GM23248 (cell line): ENCODE measurements around the gene NCAN. TPM values are rescaled to one million over a fixed set of nuclear protein-coding genes. Genes with fewer than 3 reads are reported as not detected.

Experiments used
- DNase-seq: peaks from one replicate; pipeline ENCODE4 v3.0.0-alpha.2; 2015
- H2AFZ ChIP-seq: fragments of 200-600 bp; sonication (generic); 2 replicates; pipeline ENCODE4 v1.6.1; 2016; ENCODE audit warnings: antibody characterized with exemption
- H3F3A ChIP-seq: fragments of 200-600 bp; sonication (generic); 2 replicates; pipeline ENCODE4 v1.6.1; 2016; ENCODE audit warnings: mild to moderate bottlenecking, antibody characterized with exemption, mixed run types; ENCODE audit not compliant: insufficient read depth
- H3K27ac ChIP-seq: fragments of 200-600 bp; sonication (generic); 2 replicates; pipeline ENCODE4 v1.5.1; 2016; ENCODE audit warnings: mild to moderate bottlenecking
- H3K27me3 ChIP-seq: fragments of 200-600 bp; sonication (generic); replicated peaks from 2 replicates; pipeline ENCODE4 v1.6.1; 2016; ENCODE audit warnings: mild to moderate bottlenecking; ENCODE audit not compliant: insufficient read depth
- H3K36me3 ChIP-seq: fragments of 200-600 bp; sonication (generic); 2 replicates; pipeline ENCODE4 v1.6.1; 2016; ENCODE audit warnings: low read depth, mild to moderate bottlenecking
- H3K4me1 ChIP-seq: fragments of 200-600 bp; sonication (generic); 2 replicates; pipeline ENCODE4 v1.6.1; 2016; ENCODE audit warnings: mild to moderate bottlenecking; ENCODE audit not compliant: insufficient read depth
- H3K4me2 ChIP-seq: fragments of 200-600 bp; sonication (generic); one replicate; pipeline ENCODE4 v1.6.1; 2016; ENCODE audit warnings: mild to moderate bottlenecking; ENCODE audit not compliant: unreplicated experiment
- H3K4me3 ChIP-seq: fragments of 200-600 bp; sonication (generic); 2 replicates; pipeline ENCODE4 v1.5.1; 2016; ENCODE audit warnings: mild to moderate bottlenecking
- H3K79me2 ChIP-seq: fragments of 200-600 bp; sonication (generic); 2 replicates; pipeline ENCODE4 v1.6.1; 2016; ENCODE audit warnings: mild to moderate bottlenecking; ENCODE audit not compliant: insufficient read depth
- H3K9ac ChIP-seq: fragments of 200-600 bp; sonication (generic); 2 replicates; pipeline ENCODE4 v1.6.1; 2016; ENCODE audit warnings: mild to moderate bottlenecking
- H3K9me2 ChIP-seq: fragments of 200-600 bp; sonication (generic); 2 replicates; pipeline ENCODE4 v1.6.1; 2016; ENCODE audit warnings: mixed run types, mild to moderate bottlenecking, moderate library complexity; ENCODE audit not compliant: insufficient read depth
- H3K9me3 ChIP-seq: fragments of 200-600 bp; sonication (generic); one replicate; pipeline ENCODE4 v1.6.1; 2017; ENCODE audit warnings: low read depth
- H4K20me1 ChIP-seq: fragments of 200-600 bp; sonication (generic); 2 replicates; pipeline ENCODE4 v1.6.0; 2016; ENCODE audit not compliant: insufficient read depth
- EZH2 ChIP-seq: fragments of 200-600 bp; sonication (generic); IDR thresholded peaks from 2 replicates; pipeline ENCODE4 v1.6.1; 2018; ENCODE audit warnings: antibody characterized with exemption, mild to moderate bottlenecking; ENCODE audit not compliant: insufficient read depth, poor library complexity, severe bottlenecking
- EZH2phosphoT487 ChIP-seq: fragments of 200-600 bp; sonication (generic); IDR thresholded peaks from 2 replicates; pipeline ENCODE4 v1.6.1; 2018; ENCODE audit warnings: antibody characterized with exemption, moderate library complexity, mild to moderate bottlenecking, low read depth; ENCODE audit not compliant: insufficient read depth
- WGBS, 2 experiments: methylation state at CpG; one replicate each; pipeline ENCODE4 v1.1.6; 2015 to 2017; ENCODE audit warnings: low lambda C conversion rate in 2 of 2, low coverage in 1 of 2; ENCODE audit errors: missing lambda C conversion rate in 2 of 2; 5-methylcytosine and 5-hydroxymethylcytosine counted together
- in situ Hi-C: fragments of 300-500 bp; cut with MboI; formaldehyde crosslinking; loops from 2 replicates; pipeline ENCODE4 v1.15.0; 2020
- polyA plus RNA-seq: library from polyadenylated mRNA; unstranded; fragments of >200 nt; fragmentation: Nextera tagmentation; extraction: Ambion mirVana; gene quantifications from 2 replicates; pipeline ENCODE4 v1.2.1, GENCODE V29; 2016
- total RNA-seq: library from RNA; depleted of rRNA; stranded (reverse); fragments of >200 nt; shearing (Covaris generic); gene quantifications from 2 replicates; pipeline ENCODE4 v1.2.3, GENCODE V29; 2014

NCAN gene
- total and polyA plus RNA-seq, 2 experiments from 2014 or later = not detected

- in situ Hi-C loops = no loop called here
- peaks cover 15% of the 10 kb centered on the region; the same call in 1 of the 2 replicates for H3K27me3 ChIP-seq
- 79 to 87% methylated on average over 4 of the region's 4 CpGs for WGBS, 2 experiments
These were observed 15.5 kb downstream of the NCAN start for GRCh38 chr19:19227217-19227616.

GRCh38 chr19:19229701-19230100 lies 17.9 kb downstream of the NCAN start:
- Histone ChIP-seq H4K20me1 (no peaks in the 10 kb centered on the region), H3K79me2 (no peaks in the 10 kb centered on the region), H3K9ac (no peak overlapping the region), H3K27ac (no peak overlapping the region), H3K4me1 (no peaks in the 10 kb centered on the region), H3K27me3 (peaks cover 12% of the 10 kb centered on the region; the same call in 1 of the 2 replicates), H2AFZ (no peak overlapping the region), H3K4me2 (no peak overlapping the region), H3K4me3 (no peak overlapping the region), H3K9me3 (no peaks in the 10 kb centered on the region), H3K36me3 (no peaks in the 10 kb centered on the region), H3F3A (no peaks in the 10 kb centered on the region), H3K9me2 (no peaks in the 10 kb centered on the region)
- 60 to 80% methylated on average over 3 of the region's 3 CpGs for WGBS, 2 experiments
- no peak for DNase-seq
- in situ Hi-C loops = no loop called here
- TF ChIP-seq EZH2 = no peak
- TF ChIP-seq EZH2phosphoT487 = no peak

More at GRCh38 chr19:19227217-19227616, 15.5 kb downstream of the NCAN start:
- TF ChIP-seq EZH2 (no peak), EZH2phosphoT487 (no peak)
- H3K79me2 ChIP-seq = no peaks in the 10 kb centered on the region
- H3K36me3 ChIP-seq = no peaks in the 10 kb centered on the region
- H4K20me1 ChIP-seq = no peaks in the 10 kb centered on the region
- H3K9me3 ChIP-seq = no peaks in the 10 kb centered on the region
- H3K4me2 ChIP-seq = no peak overlapping the region
- H3F3A ChIP-seq = no peaks in the 10 kb centered on the region
- no peak overlapping the region for H3K9ac ChIP-seq
- no peak overlapping the region for H3K4me3 ChIP-seq
- no peak overlapping the region for H3K27ac ChIP-seq
- DNase-seq = no peak
- no peaks in the 10 kb centered on the region for H3K4me1 ChIP-seq
- H3K9me2 ChIP-seq = no peaks in the 10 kb centered on the region
- no peak overlapping the region for H2AFZ ChIP-seq

- no peaks in the 10 kb centered on the region for H3K9me3 ChIP-seq
- no peak for DNase-seq
- in situ Hi-C loops = no loop called here
- 77 to 78% methylated on average over 8 to 9 of the region's 9 CpGs for WGBS, 2 experiments
- H3K36me3 ChIP-seq = no peaks in the 10 kb centered on the region
- no peak overlapping the region for H3K27ac ChIP-seq
- no peaks in the 10 kb centered on the region for H3K9me2 ChIP-seq
- peaks cover 11% of the 10 kb centered on the region; the same call in 1 of the 2 replicates for H3K27me3 ChIP-seq
- no peaks in the 10 kb centered on the region for H4K20me1 ChIP-seq
- H3K4me2 ChIP-seq = no peak overlapping the region
- no peaks in the 10 kb centered on the region for H3K79me2 ChIP-seq
- H3K4me1 ChIP-seq = no peaks in the 10 kb centered on the region
- H3K4me3 ChIP-seq = no peak overlapping the region
- no peak overlapping the region for H2AFZ ChIP-seq
- H3F3A ChIP-seq = no peaks in the 10 kb centered on the region
- H3K9ac ChIP-seq = no peak overlapping the region
- no peak for TF ChIP-seq EZH2phosphoT487
- TF ChIP-seq EZH2 = no peak
These were observed 19.2 kb downstream of the NCAN start for GRCh38 chr19:19230999-19231398.

- H3K36me3 ChIP-seq = no peaks in the 10 kb centered on the region
- DNase-seq = no peak
- 50 to 53% methylated on average over 19 of the region's 19 CpGs for WGBS, 2 experiments
- H3K4me2 ChIP-seq = no peak overlapping the region
- H3K9ac ChIP-seq = no peak overlapping the region
- TF ChIP-seq EZH2 = no peak
- TF ChIP-seq EZH2phosphoT487 = no peak
- H3K27ac ChIP-seq = no peak overlapping the region
- no peak overlapping the region for H2AFZ ChIP-seq
- H3K9me3 ChIP-seq = no peaks in the 10 kb centered on the region
- peaks cover 11% of the 10 kb centered on the region; the same call in 1 of the 2 replicates for H3K27me3 ChIP-seq
- no peaks in the 10 kb centered on the region for H3K79me2 ChIP-seq
- H3K9me2 ChIP-seq = no peaks in the 10 kb centered on the region
- in situ Hi-C loops = no loop called here
- H3F3A ChIP-seq = no peaks in the 10 kb centered on the region
- no peaks in the 10 kb centered on the region for H4K20me1 ChIP-seq
- no peak overlapping the region for H3K4me3 ChIP-seq
- no peaks in the 10 kb centered on the region for H3K4me1 ChIP-seq
These were observed 20.5 kb downstream of the NCAN start for GRCh38 chr19:19232261-19232721.
